Activated B cell treated with CpG ODN at 0.5 μM for 24 hours (primary cell): ENCODE data around the gene VPS54. TPM values are rescaled to one million over a fixed set of nuclear protein-coding genes. Genes with fewer than 3 reads are reported as not detected.
A peak's percentile ranks its signal among the peaks of the same experiment; 100 is the strongest.
"Not testable (repeated sequence)": the region's sequence is repeated elsewhere in the genome, so short reads cannot be mapped to it uniquely, and the experiment has no call there.

Experiments
- ATAC-seq: fragments of 200-7000 bp; cut with Tn5 transposase; one replicate; pipeline ENCODE4 v1.10.0; 2021; ENCODE audit warnings: low read depth, mild to moderate bottlenecking, moderate library complexity
- CTCF ChIA-PET: fragments of 350-600 bp; sonication (Branson Sonifier 250); formaldehyde crosslinking; loops from one replicate; lab custom pipeline; 2021; ENCODE audit warnings: antibody characterized with exemption; lab: Charles Lee
- POLR2A ChIA-PET: fragments of 350-600 bp; sonication (Branson Sonifier 250); formaldehyde crosslinking; loops from one replicate; lab custom pipeline; 2021; ENCODE audit warnings: antibody characterized with exemption; lab: Charles Lee
- DNase-seq: peaks from one replicate; pipeline ENCODE4 v3.0.0; 2022
- H3K27ac Mint-ChIP-seq: one replicate; pipeline ENCODE4 v1.8.0; 2020; ENCODE audit warnings: mixed read lengths
- H3K27me3 Mint-ChIP-seq: one replicate; pipeline ENCODE4 v1.8.0; 2021; ENCODE audit warnings: mixed read lengths
- H3K36me3 Mint-ChIP-seq: one replicate; pipeline ENCODE4 v1.8.0; 2021; ENCODE audit warnings: low read depth, mixed read lengths
- H3K4me1 Mint-ChIP-seq: one replicate; pipeline ENCODE4 v1.8.0; 2021; ENCODE audit warnings: mixed read lengths
- H3K4me3 Mint-ChIP-seq: one replicate; pipeline ENCODE4 v1.8.0; 2020; ENCODE audit warnings: mild to moderate bottlenecking, mixed read lengths
- H3K9me3 Mint-ChIP-seq: one replicate; pipeline ENCODE4 v1.8.0; 2020; ENCODE audit warnings: mixed read lengths
- CTCF ChIP-seq: fragments of 200-600 bp; IDR thresholded peaks from one replicate; pipeline ENCODE4 v1.8.0; 2022; ENCODE audit warnings: antibody characterized with exemption, mild to moderate bottlenecking
- intact Hi-C: fragments of 100-400 bp; cut with micrococcal nuclease; formaldehyde crosslinking; loops from one replicate; pipeline ENCODE4 v1.15.1; 2024
- total RNA-seq: library from RNA; stranded (reverse); gene quantifications from 2 replicates; pipeline ENCODE4 v1.2.3, GENCODE V29; 2022

Gene VPS54
- total RNA-seq, 1 donor from 2014 or later: 13.1 TPM

- Mint-ChIP-seq H3K36me3 (peaks cover 47% of the 10 kb centered on the region), H3K4me1 (no peaks in the 10 kb centered on the region), H3K4me3 (no peak overlapping the region), H3K9me3 (no peaks in the 10 kb centered on the region), H3K27me3 (no peaks in the 10 kb centered on the region), H3K27ac (no peak overlapping the region)
- CTCF ChIA-PET: no interaction called here
- ATAC-seq (peak; percentile 28), DNase-seq (no peak)
- no peak for TF ChIP-seq CTCF
- intact Hi-C loops: no loop called here
- POLR2A ChIA-PET: no interaction called here
These were observed 41.3 kb downstream of the VPS54 start for GRCh38 chr2:63977904-63978303.

GRCh38 chr2:63976125-63976510 is 43.1 kb downstream of the VPS54 start:
- POLR2A ChIA-PET: no interaction called here

GRCh38 chr2:63975437-63976124 is 43.6 kb downstream of the VPS54 start:
- Mint-ChIP-seq H3K27me3 (no peaks in the 10 kb centered on the region), H3K36me3 (peaks cover 40% of the 10 kb centered on the region), H3K4me3 (no peak overlapping the region), H3K27ac (no peak overlapping the region), H3K4me1 (no peaks in the 10 kb centered on the region), H3K9me3 (no peaks in the 10 kb centered on the region)
- POLR2A ChIA-PET: no interaction called here
- ATAC-seq: no peak
- no peak for TF ChIP-seq CTCF
- intact Hi-C loops: no loop called here
- CTCF ChIA-PET: no interaction called here
- DNase-seq: no peak

More at GRCh38 chr2:63976125-63976510, 43.1 kb downstream of the VPS54 start:
- TF ChIP-seq CTCF: no peak
- Mint-ChIP-seq H3K4me3 (no peak overlapping the region), H3K27ac (no peak overlapping the region), H3K9me3 (no peaks in the 10 kb centered on the region), H3K27me3 (no peaks in the 10 kb centered on the region), H3K36me3 (peaks cover 41% of the 10 kb centered on the region), H3K4me1 (no peaks in the 10 kb centered on the region)
- DNase-seq (no peak), ATAC-seq (no peak)
- intact Hi-C loops: no loop called here
- CTCF ChIA-PET: no interaction called here

GRCh38 chr2:63975036-63975435 is 44.2 kb downstream of the VPS54 start:
- POLR2A ChIA-PET, H3K27ac Mint-ChIP-seq, H3K27me3 Mint-ChIP-seq, H3K4me1 Mint-ChIP-seq, DNase-seq, CTCF ChIA-PET, H3K9me3 Mint-ChIP-seq, ATAC-seq, intact Hi-C loops, H3K4me3 Mint-ChIP-seq: not testable (repeated sequence)
- H3K36me3 Mint-ChIP-seq: peaks cover 35% of the 10 kb centered on the region

DNA sequence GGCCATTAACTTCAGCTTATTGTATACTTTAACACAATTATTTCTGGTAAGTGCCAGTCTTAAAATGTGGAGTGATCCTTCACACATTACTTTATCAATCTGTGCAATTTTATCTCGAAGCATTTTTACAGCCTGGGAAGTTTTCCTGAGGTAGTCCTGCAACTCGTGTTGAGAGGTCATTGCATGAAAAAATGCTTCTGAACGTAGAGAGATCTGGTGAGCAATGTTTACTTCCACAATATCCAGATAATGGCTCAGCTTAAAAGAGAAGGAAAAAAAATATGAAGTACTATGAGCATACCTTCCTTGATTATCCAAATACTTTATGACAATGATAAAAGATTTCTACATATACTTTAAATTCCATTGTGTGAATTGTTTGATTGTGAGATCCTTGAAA is 57.0 kb downstream of the VPS54 start:
- CTCF ChIA-PET: no interaction called here
- intact Hi-C loops: no loop called here
- peaks cover 48% of the 10 kb centered on the region for H3K36me3 Mint-ChIP-seq
- TF ChIP-seq CTCF: no peak
- H3K4me3 Mint-ChIP-seq: no peak overlapping the region
- ATAC-seq (no peak), DNase-seq (no peak)
- H3K4me1 Mint-ChIP-seq: no peaks in the 10 kb centered on the region
- H3K9me3 Mint-ChIP-seq: no peaks in the 10 kb centered on the region
- POLR2A ChIA-PET: no interaction called here
- no peak overlapping the region for H3K27ac Mint-ChIP-seq
- no peaks in the 10 kb centered on the region for H3K27me3 Mint-ChIP-seq

DNA sequence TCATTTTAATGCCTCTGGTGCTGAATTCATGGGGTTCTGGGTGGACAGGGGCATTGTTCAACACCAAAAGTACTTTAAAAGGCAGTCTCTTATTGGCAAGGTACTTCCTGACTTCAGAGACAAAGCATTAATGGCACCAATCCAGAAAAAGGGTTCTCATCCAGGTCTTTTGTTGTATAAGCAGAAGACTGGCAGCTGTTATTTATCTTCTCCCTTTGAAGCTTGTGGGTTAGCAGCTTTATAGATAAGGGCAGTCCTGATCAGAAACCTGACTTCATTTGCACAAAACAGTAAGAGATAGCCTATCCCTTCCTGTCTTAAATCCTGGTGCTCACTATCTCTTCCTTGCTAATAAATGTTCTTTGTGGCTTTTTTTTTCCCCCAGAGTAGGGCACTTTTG is 68.8 kb downstream of the VPS54 start:
- Mint-ChIP-seq H3K4me3 (no peak overlapping the region), H3K9me3 (no peaks in the 10 kb centered on the region), H3K36me3 (peaks cover 44% of the 10 kb centered on the region), H3K4me1 (no peaks in the 10 kb centered on the region), H3K27me3 (no peaks in the 10 kb centered on the region), H3K27ac (no peak overlapping the region)
- ATAC-seq (no peak), DNase-seq (no peak)
- ChIA-PET POLR2A (no interaction called here), CTCF (no interaction called here)
- intact Hi-C loops: no loop called here
- no peak for TF ChIP-seq CTCF
